HepG2 (cell line): ENCODE measurements around the gene RPLP2. TPM values are rescaled to one million over a fixed set of nuclear protein-coding genes. Genes with fewer than 3 reads are reported as not detected.

Source experiments
- BORCS8-MEF2B ChIP-seq: sonication (generic); formaldehyde crosslinking; IDR thresholded peaks from 2 replicates; pipeline ENCODE4 v1.8.0; 2022; ENCODE audit warnings: mild to moderate bottlenecking, missing genetic modification reagents
- CHCHD3 ChIP-seq: sonication (generic); formaldehyde crosslinking; IDR thresholded peaks from 2 replicates; pipeline ENCODE4 v1.8.0; 2022; ENCODE audit warnings: mild to moderate bottlenecking, missing genetic modification reagents, moderate library complexity
- GATA4 ChIP-seq: sonication (generic); IDR thresholded peaks from 2 replicates; pipeline ENCODE4 v1.6.1; 2016; ENCODE audit warnings: antibody characterized with exemption, low read depth, borderline replicate concordance
- HIVEP1 ChIP-seq: sonication (generic); formaldehyde crosslinking; IDR thresholded peaks from 2 replicates; pipeline ENCODE4 v1.4.0; 2020; ENCODE audit warnings: mild to moderate bottlenecking, missing genetic modification reagents
- KDM2A ChIP-seq: sonication (generic); formaldehyde crosslinking; IDR thresholded peaks from 2 replicates; pipeline ENCODE4 v1.4.0; 2020; ENCODE audit warnings: low read depth, missing genetic modification reagents, borderline replicate concordance
- MLLT10 ChIP-seq: sonication (generic); formaldehyde crosslinking; IDR thresholded peaks from 2 replicates; pipeline ENCODE4 v1.4.0; 2020; ENCODE audit warnings: missing genetic modification reagents
- MXD4 ChIP-seq: IDR thresholded peaks from 2 replicates; pipeline ENCODE4 v1.6.1; 2016; ENCODE audit warnings: mild to moderate bottlenecking, missing biosample characterization, missing genetic modification reagents
- PLRG1 ChIP-seq: fragments of 450-650 bp; conservative IDR thresholded peaks from 2 replicates; pipeline ENCODE4 v1.6.1; 2016
- POGZ ChIP-seq: sonication (generic); formaldehyde crosslinking; IDR thresholded peaks from 2 replicates; pipeline ENCODE4 v1.4.0; 2020; ENCODE audit warnings: mild to moderate bottlenecking, missing genetic modification reagents
- SP2 ChIP-seq: sonication (generic); formaldehyde crosslinking; IDR thresholded peaks from 2 replicates; pipeline ENCODE4 v1.5.1; 2020; ENCODE audit warnings: mild to moderate bottlenecking, missing genetic modification reagents
- TARDBP ChIP-seq: sonication (generic); formaldehyde crosslinking; IDR thresholded peaks from 2 replicates; pipeline ENCODE4 v1.8.0; 2022; ENCODE audit warnings: mild to moderate bottlenecking, missing genetic modification reagents
- XRCC5 ChIP-seq: fragments of 200-400 bp; formaldehyde crosslinking; optimal IDR thresholded peaks from 2 replicates; pipeline ENCODE3; 2017; ENCODE audit warnings: mild to moderate bottlenecking, low read length
- ZNF234 ChIP-seq: sonication (generic); formaldehyde crosslinking; conservative IDR thresholded peaks from 2 replicates; pipeline ENCODE4 v1.5.1; 2020; ENCODE audit warnings: mild to moderate bottlenecking, missing genetic modification reagents
- ZNF251 ChIP-seq: sonication (generic); formaldehyde crosslinking; IDR thresholded peaks from 2 replicates; pipeline ENCODE4 v1.9.0; 2021; ENCODE audit warnings: mild to moderate bottlenecking, missing genetic modification reagents
- ZNF44 ChIP-seq: sonication (generic); formaldehyde crosslinking; IDR thresholded peaks from 2 replicates; pipeline ENCODE4 v1.5.1; 2020; ENCODE audit warnings: mild to moderate bottlenecking, missing genetic modification reagents
- ZNF557 ChIP-seq: sonication (generic); formaldehyde crosslinking; IDR thresholded peaks from 2 replicates; pipeline ENCODE4 v1.4.0; 2020; ENCODE audit warnings: missing genetic modification reagents
- polyA plus RNA-seq, 8 experiments: library from polyadenylated mRNA; depleted of rRNA in 3 of 8; stranded (reverse) in 7 of 8; unstranded in 1 of 8; fragments of >200 nt; fragmentation: Illumina TruSeq in 4 of 8; extraction: Trizol in 4 of 8; gene quantifications; 2 replicates each; pipeline versions ENCODE4 v1.2.1 to v1.2.3, GENCODE V29; 2011 to 2016; ENCODE audit warnings: low read depth in 4 of 8, missing spikeins in 1 of 8, mixed read lengths in 1 of 8; ENCODE audit not compliant: insufficient read depth in 1 of 8
- total RNA-seq, 5 experiments: library from RNA; depleted of rRNA; stranded (reverse); fragments of >200 nt; fragmentation: Illumina TruSeq; extraction: Trizol; gene quantifications; 2 replicates each; pipeline ENCODE4 v1.2.3, GENCODE V29; 2016; ENCODE audit warnings: low read depth in 1 of 5
- TF ChIP-seq, protein P1 (sequence below): sonication (generic); formaldehyde crosslinking; IDR thresholded peaks from 2 replicates; pipeline ENCODE4 v1.5.1; 2020; ENCODE audit warnings: missing genetic modification reagents, mild to moderate bottlenecking, borderline replicate concordance
- TF ChIP-seq, protein P2 (sequence below): sonication (generic); formaldehyde crosslinking; IDR thresholded peaks from 2 replicates; pipeline ENCODE4 v1.9.0; 2021; ENCODE audit warnings: missing genetic modification reagents, mild to moderate bottlenecking, borderline replicate concordance
- TF ChIP-seq, protein P3 (sequence below): sonication (generic); formaldehyde crosslinking; conservative IDR thresholded peaks from 2 replicates; pipeline ENCODE4 v1.5.0; 2020; ENCODE audit warnings: missing genetic modification reagents
- TF ChIP-seq, protein P4 (sequence below): sonication (generic); formaldehyde crosslinking; IDR thresholded peaks from 2 replicates; pipeline ENCODE4 v1.5.1; 2020; ENCODE audit warnings: mild to moderate bottlenecking, missing genetic modification reagents, moderate library complexity

The RPLP2 gene
- total and polyA plus RNA-seq, 2 of the 13 experiments (the other 11 are each of a cell fraction or from before 2014, with no cell fraction given), result 978 to 2,106 TPM

DNA sequence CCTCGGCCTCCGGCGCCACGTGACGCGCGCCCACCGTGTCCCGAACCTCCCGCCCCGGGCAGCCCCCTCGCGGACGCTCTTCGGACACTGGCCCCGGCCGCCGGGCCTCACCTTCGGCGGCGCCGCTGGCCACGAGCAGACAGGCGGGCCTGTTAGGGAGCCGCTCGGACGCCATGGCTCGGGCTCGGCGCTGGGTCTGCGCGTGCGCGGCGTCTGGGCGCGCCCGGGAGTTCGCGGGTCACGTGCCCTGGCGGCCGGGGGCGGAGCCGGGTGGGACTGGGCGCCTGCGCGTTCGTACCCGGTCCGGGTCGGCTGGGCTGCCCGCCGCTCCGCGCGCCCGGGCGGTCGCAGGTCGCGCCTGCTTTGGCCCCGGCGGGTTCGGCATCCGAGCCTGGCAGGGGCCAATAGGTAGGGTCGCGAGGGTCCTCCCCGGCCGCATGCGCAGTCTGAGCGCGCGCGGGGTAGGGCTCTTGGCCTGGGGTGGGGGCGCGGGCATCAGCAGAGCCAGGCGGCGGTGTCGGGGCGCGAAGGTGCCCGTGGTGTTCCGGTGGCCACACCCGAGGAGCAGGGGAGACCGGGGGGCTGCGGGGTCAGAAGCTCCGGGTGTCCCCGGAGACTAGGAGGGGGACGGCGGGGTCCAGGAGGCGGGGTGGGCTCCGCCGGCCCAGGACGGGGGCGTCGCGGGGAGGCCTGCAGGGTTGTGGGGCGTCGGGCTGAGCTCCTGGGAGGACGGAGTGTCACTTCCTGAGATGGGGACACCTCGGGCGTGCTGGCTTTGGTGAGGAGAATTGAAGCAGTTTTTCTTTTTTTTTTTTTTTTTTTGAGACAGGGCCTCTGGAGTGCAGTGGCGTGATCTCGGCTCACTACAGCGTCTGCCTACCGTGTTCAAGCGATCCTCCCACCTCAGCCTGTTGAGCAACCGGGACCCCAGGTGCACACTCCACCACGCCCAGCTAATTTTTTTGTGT, 32.2 kb upstream of the RPLP2 start, which contains the start of gene GATD1 (continued):
- TF ChIP-seq, protein P1, sequence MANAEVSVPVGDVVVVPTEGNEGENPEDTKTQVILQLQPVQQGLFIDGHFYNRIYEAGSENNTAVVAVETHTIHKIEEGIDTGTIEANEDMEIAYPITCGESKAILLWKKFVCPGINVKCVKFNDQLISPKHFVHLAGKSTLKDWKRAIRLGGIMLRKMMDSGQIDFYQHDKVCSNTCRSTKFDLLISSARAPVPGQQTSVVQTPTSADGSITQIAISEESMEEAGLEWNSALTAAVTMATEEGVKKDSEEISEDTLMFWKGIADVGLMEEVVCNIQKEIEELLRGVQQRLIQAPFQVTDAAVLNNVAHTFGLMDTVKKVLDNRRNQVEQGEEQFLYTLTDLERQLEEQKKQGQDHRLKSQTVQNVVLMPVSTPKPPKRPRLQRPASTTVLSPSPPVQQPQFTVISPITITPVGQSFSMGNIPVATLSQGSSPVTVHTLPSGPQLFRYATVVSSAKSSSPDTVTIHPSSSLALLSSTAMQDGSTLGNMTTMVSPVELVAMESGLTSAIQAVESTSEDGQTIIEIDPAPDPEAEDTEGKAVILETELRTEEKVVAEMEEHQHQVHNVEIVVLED (CRISPR knock-in tag), result no peak; the same call in 1 of the 2 replicates
- no peak for TF ChIP-seq MLLT10 (CRISPR knock-in tag)
- TF ChIP-seq SP2 (CRISPR knock-in tag), result no peak
- TF ChIP-seq POGZ, result no peak
- no peak for TF ChIP-seq MXD4
- TF ChIP-seq ZNF557 (CRISPR knock-in tag), result no peak
- TF ChIP-seq KDM2A (CRISPR knock-in tag), result no peak; the same call in 1 of the 2 replicates
- TF ChIP-seq, protein P2, sequence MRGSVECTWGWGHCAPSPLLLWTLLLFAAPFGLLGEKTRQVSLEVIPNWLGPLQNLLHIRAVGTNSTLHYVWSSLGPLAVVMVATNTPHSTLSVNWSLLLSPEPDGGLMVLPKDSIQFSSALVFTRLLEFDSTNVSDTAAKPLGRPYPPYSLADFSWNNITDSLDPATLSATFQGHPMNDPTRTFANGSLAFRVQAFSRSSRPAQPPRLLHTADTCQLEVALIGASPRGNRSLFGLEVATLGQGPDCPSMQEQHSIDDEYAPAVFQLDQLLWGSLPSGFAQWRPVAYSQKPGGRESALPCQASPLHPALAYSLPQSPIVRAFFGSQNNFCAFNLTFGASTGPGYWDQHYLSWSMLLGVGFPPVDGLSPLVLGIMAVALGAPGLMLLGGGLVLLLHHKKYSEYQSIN (CRISPR knock-in tag), result no peak
- no peak for TF ChIP-seq ZNF251 (CRISPR knock-in tag)
- no peak for TF ChIP-seq XRCC5
- TF ChIP-seq, protein P3, sequence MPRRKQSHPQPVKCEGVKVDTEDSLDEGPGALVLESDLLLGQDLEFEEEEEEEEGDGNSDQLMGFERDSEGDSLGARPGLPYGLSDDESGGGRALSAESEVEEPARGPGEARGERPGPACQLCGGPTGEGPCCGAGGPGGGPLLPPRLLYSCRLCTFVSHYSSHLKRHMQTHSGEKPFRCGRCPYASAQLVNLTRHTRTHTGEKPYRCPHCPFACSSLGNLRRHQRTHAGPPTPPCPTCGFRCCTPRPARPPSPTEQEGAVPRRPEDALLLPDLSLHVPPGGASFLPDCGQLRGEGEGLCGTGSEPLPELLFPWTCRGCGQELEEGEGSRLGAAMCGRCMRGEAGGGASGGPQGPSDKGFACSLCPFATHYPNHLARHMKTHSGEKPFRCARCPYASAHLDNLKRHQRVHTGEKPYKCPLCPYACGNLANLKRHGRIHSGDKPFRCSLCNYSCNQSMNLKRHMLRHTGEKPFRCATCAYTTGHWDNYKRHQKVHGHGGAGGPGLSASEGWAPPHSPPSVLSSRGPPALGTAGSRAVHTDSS (CRISPR knock-in tag), result no peak
- no peak for TF ChIP-seq HIVEP1 (CRISPR knock-in tag)
- TF ChIP-seq CHCHD3, result no peak
- TF ChIP-seq BORCS8-MEF2B (CRISPR knock-in tag), result no peak; the same call in 1 of the 2 replicates
- TF ChIP-seq PLRG1, result no peak
- no peak for TF ChIP-seq ZNF234
- TF ChIP-seq TARDBP (CRISPR knock-in tag), result no peak
- TF ChIP-seq ZNF44 (CRISPR knock-in tag), result no peak
- peak; percentile 39; the same call in 1 of the 2 replicates for TF ChIP-seq GATA4
- TF ChIP-seq, protein P4, sequence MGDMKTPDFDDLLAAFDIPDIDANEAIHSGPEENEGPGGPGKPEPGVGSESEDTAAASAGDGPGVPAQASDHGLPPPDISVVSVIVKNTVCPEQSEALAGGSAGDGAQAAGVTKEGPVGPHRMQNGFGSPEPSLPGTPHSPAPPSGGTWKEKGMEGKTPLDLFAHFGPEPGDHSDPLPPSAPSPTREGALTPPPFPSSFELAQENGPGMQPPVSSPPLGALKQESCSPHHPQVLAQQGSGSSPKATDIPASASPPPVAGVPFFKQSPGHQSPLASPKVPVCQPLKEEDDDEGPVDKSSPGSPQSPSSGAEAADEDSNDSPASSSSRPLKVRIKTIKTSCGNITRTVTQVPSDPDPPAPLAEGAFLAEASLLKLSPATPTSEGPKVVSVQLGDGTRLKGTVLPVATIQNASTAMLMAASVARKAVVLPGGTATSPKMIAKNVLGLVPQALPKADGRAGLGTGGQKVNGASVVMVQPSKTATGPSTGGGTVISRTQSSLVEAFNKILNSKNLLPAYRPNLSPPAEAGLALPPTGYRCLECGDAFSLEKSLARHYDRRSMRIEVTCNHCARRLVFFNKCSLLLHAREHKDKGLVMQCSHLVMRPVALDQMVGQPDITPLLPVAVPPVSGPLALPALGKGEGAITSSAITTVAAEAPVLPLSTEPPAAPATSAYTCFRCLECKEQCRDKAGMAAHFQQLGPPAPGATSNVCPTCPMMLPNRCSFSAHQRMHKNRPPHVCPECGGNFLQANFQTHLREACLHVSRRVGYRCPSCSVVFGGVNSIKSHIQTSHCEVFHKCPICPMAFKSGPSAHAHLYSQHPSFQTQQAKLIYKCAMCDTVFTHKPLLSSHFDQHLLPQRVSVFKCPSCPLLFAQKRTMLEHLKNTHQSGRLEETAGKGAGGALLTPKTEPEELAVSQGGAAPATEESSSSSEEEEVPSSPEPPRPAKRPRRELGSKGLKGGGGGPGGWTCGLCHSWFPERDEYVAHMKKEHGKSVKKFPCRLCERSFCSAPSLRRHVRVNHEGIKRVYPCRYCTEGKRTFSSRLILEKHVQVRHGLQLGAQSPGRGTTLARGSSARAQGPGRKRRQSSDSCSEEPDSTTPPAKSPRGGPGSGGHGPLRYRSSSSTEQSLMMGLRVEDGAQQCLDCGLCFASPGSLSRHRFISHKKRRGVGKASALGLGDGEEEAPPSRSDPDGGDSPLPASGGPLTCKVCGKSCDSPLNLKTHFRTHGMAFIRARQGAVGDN (CRISPR knock-in tag), result peak; percentile 68
